Common myeloid progenitor, CD34-positive (primary cell): ENCODE data around the gene IL20.

Experiments
- CTCF ChIA-PET: fragments of 350-600 bp; sonication (Branson Sonifier 250); formaldehyde crosslinking; loops from one replicate; lab custom pipeline; 2021; ENCODE audit warnings: antibody characterized with exemption; lab: Charles Lee
- POLR2A ChIA-PET: fragments of 350-600 bp; sonication (Branson Sonifier 250); formaldehyde crosslinking; loops from one replicate; lab custom pipeline; 2021; ENCODE audit warnings: antibody characterized with exemption; lab: Charles Lee
- DNase-seq, 3 donors: peaks; one replicate each; pipeline versions ENCODE4 v3.0.0 to v3.0.0-alpha.2; 2013
- H3K27ac ChIP-seq, 2 experiments: 1 replicate in 1 of 2; 2 replicates in 1 of 2; pipeline ENCODE4 v1.7.0; 2013; ENCODE audit warnings: inconsistent platforms in 2 of 2, low read length in 2 of 2, mild to moderate bottlenecking in 2 of 2, low read depth in 1 of 2, moderate library complexity in 1 of 2; ENCODE audit not compliant: severe bottlenecking in 2 of 2, insufficient read depth in 1 of 2, poor library complexity in 1 of 2
- H3K27me3 ChIP-seq, 5 experiments: replicated peaks in 2 of 5; 1 replicate in 3 of 5; 2 replicates in 2 of 5; pipeline versions ENCODE4 v1.6.1 to v1.7.0; 2013; ENCODE audit warnings: low read length in 4 of 5, mild to moderate bottlenecking in 2 of 5, moderate library complexity in 2 of 5, inconsistent platforms in 1 of 5; ENCODE audit not compliant: insufficient read depth in 5 of 5, control insufficient read depth in 4 of 5
- H3K36me3 ChIP-seq, 4 experiments: 1 replicate in 2 of 4; 2 replicates in 2 of 4; pipeline versions ENCODE4 v1.6.1 to v1.7.0; 2013; ENCODE audit warnings: low read length in 3 of 4, control low read depth in 1 of 4, mild to moderate bottlenecking in 1 of 4; ENCODE audit not compliant: control insufficient read depth in 4 of 4, insufficient read depth in 4 of 4
- H3K4me1 ChIP-seq, 4 experiments: 1 replicate in 3 of 4; 2 replicates in 1 of 4; pipeline versions ENCODE4 v1.6.1 to v1.7.1; 2013; ENCODE audit warnings: low read length in 3 of 4, mild to moderate bottlenecking in 3 of 4, control low read depth in 1 of 4, inconsistent platforms in 1 of 4, moderate library complexity in 1 of 4; ENCODE audit not compliant: control insufficient read depth in 4 of 4, insufficient read depth in 4 of 4; ENCODE audit errors: control extremely low read depth in 1 of 4
- H3K4me3 ChIP-seq, 7 experiments: 1 replicate in 4 of 7; 2 replicates in 3 of 7; pipeline versions ENCODE4 v1.5.1 to v1.7.0; 2013; ENCODE audit warnings: mild to moderate bottlenecking in 7 of 7, low read length in 6 of 7, moderate library complexity in 6 of 7, inconsistent platforms in 2 of 7, low read depth in 2 of 7, control low read depth in 1 of 7; ENCODE audit not compliant: insufficient read depth in 4 of 7, control insufficient read depth in 1 of 7; ENCODE audit errors: extremely low read depth in 1 of 7
- H3K9me3 ChIP-seq, 5 experiments: 1 replicate in 4 of 5; 2 replicates in 1 of 5; pipeline versions ENCODE4 v1.6.1 to v1.7.1; 2013; ENCODE audit warnings: low read length in 4 of 5, mild to moderate bottlenecking in 2 of 5, inconsistent platforms in 1 of 5, low read depth in 1 of 5, moderate library complexity in 1 of 5; ENCODE audit not compliant: control insufficient read depth in 4 of 5, insufficient read depth in 2 of 5; ENCODE audit errors: control extremely low read depth in 1 of 5
- WGBS: methylation state at CpG from one replicate; pipeline ENCODE4 v1.1.5; 2013; ENCODE audit not compliant: insufficient coverage; 5-methylcytosine and 5-hydroxymethylcytosine counted together

IL20 gene

DNA sequence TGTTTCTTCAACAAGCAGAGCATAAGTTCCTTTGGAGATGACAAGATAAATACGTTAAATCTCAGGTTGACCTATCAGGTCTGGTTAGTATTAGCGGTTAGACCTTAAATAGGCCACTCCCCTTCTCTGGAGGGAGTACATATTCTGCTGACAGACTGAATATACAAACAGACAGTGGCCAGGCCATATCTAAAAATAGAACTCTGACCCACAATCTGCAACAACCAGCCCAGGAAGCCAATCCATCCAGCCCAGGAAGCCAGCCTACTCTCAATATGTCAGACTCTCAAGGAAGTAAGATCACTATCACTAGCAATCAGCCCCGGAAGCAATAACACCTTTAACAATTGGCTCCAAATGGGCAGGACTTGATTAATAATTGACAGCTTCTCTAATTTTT lies 6.7 kb downstream of the IL20 start:
- ChIA-PET POLR2A (interaction anchor here (0.6 to 0.7 kb wide), 2 partner anchors 48 to 132 kb away, joined by 3 to 4 read pairs; no protein-coding TSS in a partner anchor), CTCF (interaction anchor here (0.7 to 1.9 kb wide), 8 partner anchors 12 to 111 kb away, joined by 3 to 7 read pairs (median 4); no protein-coding TSS in a partner anchor)
- 86% methylated on average over 1 of the region's 3 CpGs for WGBS
- Histone ChIP-seq H3K27ac (no peak overlapping the region), H3K9me3 (peaks cover 0 to 8% (median 6%) of the 10 kb centered on the region in 5 experiments), H3K4me1 (peaks cover 0 to 2% (median 0%) of the 10 kb centered on the region in 4 experiments), H3K36me3 (no peaks in the 10 kb centered on the region), H3K27me3 (no peaks in the 10 kb centered on the region), H3K4me3 (no peak overlapping the region)
- DNase-seq: no peak

DNA sequence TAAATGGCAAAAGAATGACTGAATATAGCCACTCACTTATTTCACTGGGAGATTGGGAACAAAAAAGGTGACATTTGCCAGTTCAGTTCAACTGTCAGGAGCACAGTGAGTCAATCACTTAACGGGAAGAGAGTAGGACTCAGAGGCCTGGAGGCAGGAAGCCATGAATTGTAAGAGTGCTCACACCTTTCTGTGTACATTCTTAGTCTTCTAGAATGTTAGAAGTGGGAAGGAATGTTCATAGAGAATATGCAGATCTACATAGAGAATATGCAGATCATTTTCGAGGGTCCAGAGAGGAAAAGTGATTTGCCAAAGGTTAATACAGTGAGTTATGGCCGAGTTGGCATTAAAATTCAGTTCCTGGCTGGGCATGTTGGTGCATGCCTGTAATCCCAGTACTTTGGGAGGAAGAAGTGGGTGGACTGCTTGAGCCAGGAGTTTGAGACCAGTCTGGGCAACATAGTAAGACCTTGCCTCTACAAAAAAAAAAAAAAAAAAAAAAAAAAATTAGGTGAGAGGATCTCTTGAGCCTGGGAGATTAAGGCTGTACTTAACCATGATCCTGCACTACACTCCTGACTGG lies 8.3 kb downstream of the IL20 start:
- Histone ChIP-seq H3K36me3 (no peaks in the 10 kb centered on the region), H3K9me3 (peaks cover 5 to 21% (median 8%) of the 10 kb centered on the region in 5 experiments), H3K4me1 (peaks cover 0 to 2% (median 0%) of the 10 kb centered on the region in 4 experiments), H3K27me3 (no peaks in the 10 kb centered on the region), H3K4me3 (no peak overlapping the region), H3K27ac (no peak overlapping the region)
- 100% methylated on average over 3 of the region's 3 CpGs for WGBS
- CTCF ChIA-PET: interaction anchor here (1.0 to 1.6 kb wide), 4 partner anchors 8 to 39 kb away, joined by 3 to 5 read pairs (median 4); partner anchors contain the start of gene IL20
- no peak for DNase-seq
- POLR2A ChIA-PET: no interaction called here

DNA sequence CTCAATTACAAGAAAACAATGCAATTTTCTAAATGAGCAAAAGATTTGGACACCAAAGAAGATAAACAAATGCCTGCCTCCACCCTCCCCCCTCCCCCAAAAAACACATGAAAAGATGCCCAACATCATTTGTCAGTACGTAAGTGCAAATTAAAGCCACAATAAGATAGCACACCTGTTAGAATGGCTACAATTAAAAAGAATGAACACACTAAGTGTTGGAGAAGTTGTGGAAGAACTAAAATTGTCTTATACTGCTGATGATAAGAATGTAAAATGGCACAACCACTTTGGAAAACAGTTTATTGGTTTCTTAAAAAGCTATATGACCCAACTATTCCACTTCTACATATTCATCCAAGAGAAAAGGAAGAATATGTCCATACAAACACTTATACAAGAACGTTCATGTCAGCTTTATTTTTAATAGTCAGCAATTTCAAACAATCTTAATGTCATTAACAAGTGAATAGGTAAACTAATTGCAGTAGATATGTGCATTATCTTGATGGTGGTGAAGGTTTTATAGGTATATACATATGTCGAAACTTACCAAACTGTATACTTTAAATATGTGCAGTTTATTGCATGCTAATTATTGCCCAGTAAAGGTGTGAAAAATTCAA lies 10.4 kb downstream of the IL20 start:
- CTCF ChIA-PET: no interaction called here
- H3K27ac ChIP-seq: no peak overlapping the region
- no CpG with 5 or more reads among the region's 3 CpGs for WGBS
- no peak overlapping the region for H3K4me3 ChIP-seq
- H3K9me3 ChIP-seq: peaks cover 5 to 24% (median 12%) of the 10 kb centered on the region in 5 experiments
- no peak for DNase-seq
- POLR2A ChIA-PET: no interaction called here
- H3K4me1 ChIP-seq: no peaks in the 10 kb centered on the region
- no peaks in the 10 kb centered on the region for H3K27me3 ChIP-seq
- no peaks in the 10 kb centered on the region for H3K36me3 ChIP-seq

DNA sequence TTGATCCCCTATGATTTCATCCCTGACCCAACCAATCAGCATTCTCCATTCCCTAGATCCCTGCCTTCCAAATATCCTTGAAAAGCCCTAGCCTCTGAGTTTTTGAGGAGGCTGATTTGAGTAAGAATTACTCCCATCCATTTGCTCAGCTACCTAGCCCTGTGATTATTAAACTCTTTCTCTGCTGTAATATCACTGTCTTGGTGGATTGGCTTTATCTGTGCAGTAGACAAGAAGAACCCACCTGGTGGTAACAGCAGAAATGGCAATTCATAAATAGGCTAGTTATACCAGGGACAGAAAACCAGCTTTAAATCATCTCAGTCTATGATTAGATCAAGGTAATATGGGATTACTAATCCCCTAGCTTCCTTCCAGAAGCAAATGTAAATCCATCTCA lies 13.0 kb downstream of the IL20 start:
- DNase-seq: peak in 2 of 3 donors; percentile 13 to 22
- H3K4me3 ChIP-seq: no peak overlapping the region
- no peaks in the 10 kb centered on the region for H3K36me3 ChIP-seq
- ChIA-PET POLR2A (no interaction called here), CTCF (interaction anchor here (0.6 to 1.9 kb wide), 5 partner anchors 10 to 508 kb away, joined by 3 to 4 read pairs (median 4); no protein-coding TSS in a partner anchor)
- H3K9me3 ChIP-seq: peaks cover 5 to 24% (median 9%) of the 10 kb centered on the region in 5 experiments
- H3K4me1 ChIP-seq: no peaks in the 10 kb centered on the region
- H3K27ac ChIP-seq: no peak overlapping the region
- H3K27me3 ChIP-seq: no peaks in the 10 kb centered on the region

DNA sequence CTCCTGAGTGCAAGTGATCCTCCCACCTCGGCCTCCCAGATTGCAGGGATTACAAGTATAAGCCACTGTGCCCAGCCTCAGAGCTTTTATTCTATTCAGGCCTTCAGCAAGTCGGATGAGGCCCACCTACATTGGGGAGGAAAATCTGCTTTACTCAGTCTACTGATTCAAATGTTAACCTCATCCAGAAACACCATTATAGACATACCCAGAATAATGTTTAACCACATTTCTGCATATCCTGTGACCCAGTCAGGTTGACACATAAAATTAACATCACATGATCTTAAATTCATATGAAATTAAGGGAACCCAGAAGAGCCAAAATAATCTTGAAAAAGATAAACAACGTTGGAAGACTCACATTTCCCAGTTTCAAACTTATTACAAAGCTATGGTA lies 14.9 kb downstream of the IL20 start:
- DNase-seq: no peak
- POLR2A ChIA-PET: no interaction called here
- peaks cover 3 to 24% (median 9%) of the 10 kb centered on the region in 5 experiments for H3K9me3 ChIP-seq
- CTCF ChIA-PET: interaction anchor here (1.0 to 1.7 kb wide), 4 partner anchors 10 to 52 kb away, joined by 3 to 4 read pairs (median 4); no protein-coding TSS in a partner anchor
- H3K4me3 ChIP-seq: no peak overlapping the region
- no peaks in the 10 kb centered on the region for H3K4me1 ChIP-seq
- no peaks in the 10 kb centered on the region for H3K36me3 ChIP-seq
- 100% methylated on average over 2 of the region's 3 CpGs for WGBS
- no peak overlapping the region for H3K27ac ChIP-seq
- H3K27me3 ChIP-seq: no peaks in the 10 kb centered on the region

DNA sequence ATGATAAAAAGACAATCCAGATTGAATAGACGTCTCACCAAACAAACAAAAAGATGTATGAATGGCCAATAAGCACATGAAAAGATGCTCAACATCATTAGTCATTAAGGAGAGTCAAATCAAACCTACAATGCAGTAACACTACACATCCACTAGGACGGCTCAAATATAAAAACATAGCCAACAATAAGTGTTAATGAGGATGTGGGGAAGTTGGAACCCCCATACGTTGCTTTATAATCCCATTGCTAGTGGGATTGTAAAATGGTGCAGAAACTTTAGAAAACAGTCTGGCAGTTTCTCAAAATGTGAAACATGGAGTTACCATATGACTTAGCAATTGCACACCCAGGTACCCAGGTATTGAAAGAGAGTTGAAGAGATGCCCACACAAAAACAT lies 17.1 kb downstream of the IL20 start:
- Histone ChIP-seq H3K4me1 (no peaks in the 10 kb centered on the region), H3K36me3 (no peaks in the 10 kb centered on the region), H3K27me3 (no peaks in the 10 kb centered on the region), H3K27ac (no peak overlapping the region), H3K9me3 (peaks cover 2 to 14% (median 9%) of the 10 kb centered on the region in 5 experiments), H3K4me3 (no peak overlapping the region)
- WGBS: no CpG with 5 or more reads among the region's 3 CpGs
- CTCF ChIA-PET: interaction anchor here (1.2 to 1.7 kb wide), 2 partner anchors 15 to 29 kb away, joined by 3 to 9 read pairs; partner anchors contain the start of gene IL24
- DNase-seq: no peak
- POLR2A ChIA-PET: no interaction called here

DNA sequence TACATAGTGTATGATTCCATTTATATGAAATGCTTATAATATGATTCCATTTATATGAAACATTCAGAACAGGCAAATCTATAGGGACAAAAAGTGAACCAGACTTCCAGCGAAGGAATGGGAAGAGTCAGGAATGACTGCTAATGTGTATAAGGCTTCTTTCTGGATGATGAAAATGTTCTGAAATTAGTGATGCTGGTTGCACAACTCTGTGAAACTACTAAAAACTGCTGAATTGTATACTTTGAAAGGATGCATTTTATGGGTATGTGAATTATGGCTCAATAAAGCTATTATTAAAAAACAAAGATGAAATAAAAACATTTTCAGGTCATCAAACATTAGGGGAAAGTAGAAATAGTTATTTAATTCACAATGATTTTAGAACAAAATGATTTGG lies 17.7 kb downstream of the IL20 start:
- no peak for DNase-seq
- H3K9me3 ChIP-seq: peaks cover 2 to 9% (median 7%) of the 10 kb centered on the region in 5 experiments
- CTCF ChIA-PET: interaction anchor here (1.1 to 3.4 kb wide), 6 partner anchors 12 to 156 kb away, joined by 3 to 12 read pairs (median 4); partner anchors contain the start of gene IL20
- H3K4me3 ChIP-seq: no peak overlapping the region
- no peaks in the 10 kb centered on the region for H3K4me1 ChIP-seq
- POLR2A ChIA-PET: no interaction called here
- no peaks in the 10 kb centered on the region for H3K27me3 ChIP-seq
- 100% methylated on average over 1 of the region's 1 CpG for WGBS
- no peaks in the 10 kb centered on the region for H3K36me3 ChIP-seq
- no peak overlapping the region for H3K27ac ChIP-seq
